Activated CD4-positive, alpha-beta T cell treated with anti-CD3 and anti-CD28 coated beads for 1 hour (primary cell): ENCODE results near the gene FAM193A.
"Not testable (repeated sequence)": the region's sequence is repeated elsewhere in the genome, so short reads cannot be mapped to it uniquely, and the experiment has no call there.

ENCODE experiments used
- DNase-seq: peaks from one replicate; pipeline ENCODE4 v3.0.0-alpha.2; 2020

Gene FAM193A

GRCh38 chr4:2662598-2662997 lies 126.2 kb downstream of the FAM193A start:
- no peak for DNase-seq

GRCh38 chr4:2663275-2663674 lies 126.8 kb downstream of the FAM193A start:
- DNase-seq = no peak

GRCh38 chr4:2666722-2667247 lies 130.3 kb downstream of the FAM193A start:
- no peak for DNase-seq

- no peak for DNase-seq
These were observed 131.0 kb downstream of the FAM193A start for GRCh38 chr4:2667428-2667827.

GRCh38 chr4:2671267-2671895 lies 134.9 kb downstream of the FAM193A start:
- no peak for DNase-seq

GRCh38 chr4:2672082-2672481 lies 135.6 kb downstream of the FAM193A start:
- DNase-seq = no peak

- no peak for DNase-seq
These were observed 136.3 kb downstream of the FAM193A start for GRCh38 chr4:2672700-2673099.

GRCh38 chr4:2673157-2673556 lies 136.7 kb downstream of the FAM193A start:
- DNase-seq = no peak

GRCh38 chr4:2679762-2680161 lies 143.3 kb downstream of the FAM193A start:
- DNase-seq = not testable (repeated sequence)

- DNase-seq = no peak
These were observed 148.0 kb downstream of the FAM193A start for GRCh38 chr4:2684486-2684885.

- DNase-seq = no peak
These were observed 149.1 kb downstream of the FAM193A start for GRCh38 chr4:2685541-2685940.

GRCh38 chr4:2686379-2687265 lies 150.2 kb downstream of the FAM193A start:
- no peak for DNase-seq

- no peak for DNase-seq
These were observed 151.8 kb downstream of the FAM193A start for GRCh38 chr4:2688281-2688680.

GRCh38 chr4:2688697-2689096 lies 152.2 kb downstream of the FAM193A start:
- no peak for DNase-seq

- no peak for DNase-seq
These were observed 152.7 kb downstream of the FAM193A start for GRCh38 chr4:2689114-2689513.

GRCh38 chr4:2689825-2690700 lies 153.6 kb downstream of the FAM193A start:
- DNase-seq = no peak

GRCh38 chr4:2691313-2691712 lies 154.9 kb downstream of the FAM193A start:
- no peak for DNase-seq

- DNase-seq = no peak
These were observed 155.5 kb downstream of the FAM193A start for GRCh38 chr4:2691952-2692435.

GRCh38 chr4:2694691-2695090 lies 158.2 kb downstream of the FAM193A start:
- no peak for DNase-seq

GRCh38 chr4:2695346-2696060 lies 159.1 kb downstream of the FAM193A start:
- no peak for DNase-seq

- DNase-seq = no peak
These were observed 160.0 kb downstream of the FAM193A start for GRCh38 chr4:2696423-2696822.

- no peak for DNase-seq
These were observed 161.6 kb downstream of the FAM193A start for GRCh38 chr4:2697995-2698414.
